Activated CD8-positive, alpha-beta memory T cell treated with anti-CD3 and anti-CD28 coated beads for 4 hours (primary cell): Measurements from ENCODE around the gene GALNT4.

Experiments
- DNase-seq, 2 donors: peaks; one replicate each; pipeline ENCODE4 v3.0.0-alpha.2; 2020; ENCODE audit warnings: low read depth in 2 of 2

Gene GALNT4

GRCh38 chr12:89493670-89494302, 30.8 kb downstream of the GALNT4 start:
- no peak for DNase-seq

GRCh38 chr12:89492883-89493282, 31.7 kb downstream of the GALNT4 start:
- no peak for DNase-seq

- no peak for DNase-seq
Measured at GRCh38 chr12:89490922-89491321, 33.7 kb downstream of the GALNT4 start.

- DNase-seq, result no peak
Measured at GRCh38 chr12:89486264-89486663, 38.3 kb downstream of the GALNT4 start.

- no peak for DNase-seq
Measured at GRCh38 chr12:89484470-89484869, 40.1 kb downstream of the GALNT4 start.

- DNase-seq, result no peak
Measured at GRCh38 chr12:89481213-89481914, 43.2 kb downstream of the GALNT4 start.

- DNase-seq, result no peak
Measured at GRCh38 chr12:89479982-89480381, 44.6 kb downstream of the GALNT4 start.

- DNase-seq, result no peak
Measured at GRCh38 chr12:89477633-89478279, 46.8 kb downstream of the GALNT4 start.

- no peak for DNase-seq
Measured at GRCh38 chr12:89476904-89477595, 47.5 kb downstream of the GALNT4 start.

- DNase-seq, result no peak
Measured at GRCh38 chr12:89476232-89476631, 48.4 kb downstream of the GALNT4 start.

- DNase-seq, result no peak
Measured at GRCh38 chr12:89475203-89475990, 49.2 kb downstream of the GALNT4 start.

GRCh38 chr12:89474615-89475014, 50.0 kb downstream of the GALNT4 start:
- DNase-seq, result no peak
